ENCODE measurements around the gene KRTAP2-1. TPM values are rescaled to one million over a fixed set of nuclear protein-coding genes. Genes with fewer than 3 reads are reported as not detected.
"Not testable (repeated sequence)": the region's sequence is repeated elsewhere in the genome, so short reads cannot be mapped to it uniquely, and the experiment has no call there.

The KRTAP2-1 gene
- total RNA-seq, 2 experiments from 2014 or later: not detected

- no peaks in the 10 kb centered on the region for H3K4me1 ChIP-seq (ENCODE audit: insufficient read depth, low read length)
- H3K4me3 ChIP-seq (ENCODE audit: low read length): no peak overlapping the region
- peaks cover 4 to 6% of the 10 kb centered on the region in 2 experiments for H3K27me3 ChIP-seq (ENCODE audit: control insufficient read depth in 1 of 2, insufficient read depth in 2 of 2, low read length in 2 of 2)
- Mint-ChIP-seq H3K36me3 (ENCODE audit: low read depth) (no peaks in the 10 kb centered on the region), H3K27ac (no peak overlapping the region), H3K4me3 (no peak overlapping the region), H3K27me3 (peaks cover 42% of the 10 kb centered on the region), H3K4me1 (ENCODE audit: low read depth) (no peaks in the 10 kb centered on the region), H3K9me3 (no peaks in the 10 kb centered on the region)
- no peak for ATAC-seq (ENCODE audit: poor library complexity)
- CTCF ChIA-PET: no interaction called here
- intact Hi-C loops (cut with DNase I, micrococcal nuclease): no loop called here
- POLR2A ChIA-PET: interaction anchor here (0.6 kb wide), 1 partner anchor 10 kb away, joined by 3 read pairs; the partner anchor contains the start of gene KRTAP3-3
- H3K9me3 ChIP-seq (ENCODE audit: control insufficient read depth in 1 of 2, insufficient read depth in 1 of 2, low read length in 2 of 2): no peaks in the 10 kb centered on the region
- DNase-seq: no peak
- TF ChIP-seq CTCF (IDR thresholded peaks at IDR 0.05): no peak
- no peaks in the 10 kb centered on the region for H3K36me3 ChIP-seq (ENCODE audit: insufficient read depth, low read length)
- no peak overlapping the region for H3K27ac ChIP-seq (ENCODE audit: low read depth in 1 of 2, low read length in 2 of 2)
These were observed 43.2 kb downstream of the KRTAP2-1 start for GRCh38 chr17:41003926-41004325.

- Histone ChIP-seq H3K27ac (ENCODE audit: low read depth in 1 of 2, low read length in 2 of 2) (no peak overlapping the region), H3K4me3 (ENCODE audit: low read length) (no peak overlapping the region), H3K4me1 (ENCODE audit: insufficient read depth, low read length) (no peaks in the 10 kb centered on the region), H3K36me3 (ENCODE audit: insufficient read depth, low read length) (no peaks in the 10 kb centered on the region), H3K9me3 (ENCODE audit: control insufficient read depth in 1 of 2, insufficient read depth in 1 of 2, low read length in 2 of 2) (no peaks in the 10 kb centered on the region), H3K27me3 (ENCODE audit: control insufficient read depth in 1 of 2, insufficient read depth in 2 of 2, low read length in 2 of 2) (peaks cover 7 to 12% of the 10 kb centered on the region in 2 experiments)
- CTCF ChIA-PET: no interaction called here
- H3K27ac Mint-ChIP-seq: no peak overlapping the region
- POLR2A ChIA-PET: no interaction called here
- H3K4me3 Mint-ChIP-seq: no peak overlapping the region
- ATAC-seq (ENCODE audit: poor library complexity): no peak
- H3K9me3 Mint-ChIP-seq: no peaks in the 10 kb centered on the region
- no peaks in the 10 kb centered on the region for H3K36me3 Mint-ChIP-seq (ENCODE audit: low read depth)
- intact Hi-C loops (cut with DNase I, micrococcal nuclease): no loop called here
- no peak for DNase-seq
- H3K27me3 Mint-ChIP-seq: peaks cover 53% of the 10 kb centered on the region
- TF ChIP-seq CTCF (IDR thresholded peaks at IDR 0.05): no peak
- no peaks in the 10 kb centered on the region for H3K4me1 Mint-ChIP-seq (ENCODE audit: low read depth)
These were observed 44.3 kb downstream of the KRTAP2-1 start for GRCh38 chr17:41002814-41003213.

- Mint-ChIP-seq H3K9me3 (no peaks in the 10 kb centered on the region), H3K27me3 (peaks cover 62% of the 10 kb centered on the region), H3K4me3 (no peak overlapping the region), H3K27ac (no peak overlapping the region), H3K36me3 (ENCODE audit: low read depth) (no peaks in the 10 kb centered on the region), H3K4me1 (ENCODE audit: low read depth) (no peaks in the 10 kb centered on the region)
- H3K27ac ChIP-seq (ENCODE audit: low read depth in 1 of 2, low read length in 2 of 2): no peak overlapping the region
- CTCF ChIA-PET: no interaction called here
- POLR2A ChIA-PET: no interaction called here
- H3K27me3 ChIP-seq (ENCODE audit: control insufficient read depth in 1 of 2, insufficient read depth in 2 of 2, low read length in 2 of 2): peaks cover 13 to 19% of the 10 kb centered on the region in 2 experiments
- no peak overlapping the region for H3K4me3 ChIP-seq (ENCODE audit: low read length)
- ATAC-seq (ENCODE audit: poor library complexity): no peak
- H3K4me1 ChIP-seq (ENCODE audit: insufficient read depth, low read length): no peaks in the 10 kb centered on the region
- intact Hi-C loops (cut with DNase I, micrococcal nuclease): no loop called here
- no peak for DNase-seq
- no peak for TF ChIP-seq CTCF (IDR thresholded peaks at IDR 0.05)
- no peaks in the 10 kb centered on the region for H3K9me3 ChIP-seq (ENCODE audit: control insufficient read depth in 1 of 2, insufficient read depth in 1 of 2, low read length in 2 of 2)
- H3K36me3 ChIP-seq (ENCODE audit: insufficient read depth, low read length): no peaks in the 10 kb centered on the region
These were observed 45.3 kb downstream of the KRTAP2-1 start for GRCh38 chr17:41001795-41002194.

- intact Hi-C loops (cut with DNase I, micrococcal nuclease); H3K9me3 ChIP-seq (ENCODE audit: control insufficient read depth in 1 of 2, insufficient read depth in 1 of 2, low read length in 2 of 2); H3K9me3 Mint-ChIP-seq; H3K4me1 Mint-ChIP-seq (ENCODE audit: low read depth); DNase-seq; H3K36me3 Mint-ChIP-seq (ENCODE audit: low read depth); CTCF ChIA-PET; H3K4me1 ChIP-seq (ENCODE audit: insufficient read depth, low read length); H3K4me3 Mint-ChIP-seq; ATAC-seq (ENCODE audit: poor library complexity); H3K27ac Mint-ChIP-seq; H3K4me3 ChIP-seq (ENCODE audit: low read length); H3K27ac ChIP-seq (ENCODE audit: low read depth in 1 of 2, low read length in 2 of 2); H3K36me3 ChIP-seq (ENCODE audit: insufficient read depth, low read length); POLR2A ChIA-PET: not testable (repeated sequence)
- H3K27me3 Mint-ChIP-seq: peaks cover 75% of the 10 kb centered on the region
- peaks cover 18 to 31% of the 10 kb centered on the region in 2 experiments for H3K27me3 ChIP-seq (ENCODE audit: control insufficient read depth in 1 of 2, insufficient read depth in 2 of 2, low read length in 2 of 2)
These were observed 47.6 kb downstream of the KRTAP2-1 start, which contains the start of gene KRTAP3-2 for GRCh38 chr17:40999563-40999962. KRTAP3-2 (minus strand) TSS chr17:40999906; CDS start chr17:40999853, 53 bp downstream.
